Aorta (tissue), 5 donors: ENCODE data around the gene SLC15A4. TPM values are rescaled to one million over a fixed set of nuclear protein-coding genes. Genes with fewer than 3 reads are reported as not detected.
"Not testable (repeated sequence)": the region's sequence is repeated elsewhere in the genome, so short reads cannot be mapped to it uniquely, and the experiment has no call there.

ENCODE experiments used
- ATAC-seq: fragments of 200-7000 bp; cut with Tn5 transposase; one replicate; pipeline ENCODE4 v1.9.1; 2022; ENCODE audit warnings: moderate library complexity; ENCODE audit not compliant: low FRiP score
- DNase-seq, 2 donors: peaks; one replicate each; pipeline ENCODE4 v3.0.0-alpha.2; 2020
- H3K27ac ChIP-seq, 2 donors: one replicate each; pipeline ENCODE4 v1.5.1; 2013; ENCODE audit warnings: low read length in 2 of 2, mild to moderate bottlenecking in 2 of 2, moderate library complexity in 2 of 2, control low read depth in 1 of 2, inconsistent platforms in 1 of 2, low read depth in 1 of 2
- H3K27me3 ChIP-seq, 2 donors: one replicate each; pipeline ENCODE4 v1.6.1; 2013; ENCODE audit warnings: control low read depth in 1 of 2, low read length in 1 of 2, mild to moderate bottlenecking in 1 of 2, moderate library complexity in 1 of 2; ENCODE audit not compliant: insufficient read depth in 2 of 2, control insufficient read depth in 1 of 2
- H3K36me3 ChIP-seq, 2 donors: one replicate each; pipeline ENCODE4 v1.6.1; 2013; ENCODE audit warnings: control low read depth in 1 of 2, low read length in 1 of 2, mild to moderate bottlenecking in 1 of 2; ENCODE audit not compliant: insufficient read depth in 2 of 2, control insufficient read depth in 1 of 2
- H3K4me1 ChIP-seq, 2 donors: one replicate each; pipeline ENCODE4 v1.6.1; 2013; ENCODE audit warnings: low read length in 2 of 2, control low read depth in 1 of 2, mild to moderate bottlenecking in 1 of 2, moderate library complexity in 1 of 2; ENCODE audit not compliant: insufficient read depth in 2 of 2, control insufficient read depth in 1 of 2
- H3K4me3 ChIP-seq, 2 donors: one replicate each; pipeline ENCODE4 v1.5.1; 2013; ENCODE audit warnings: low read length in 2 of 2, control low read depth in 1 of 2, mild to moderate bottlenecking in 1 of 2
- H3K9me3 ChIP-seq: one replicate; pipeline ENCODE4 v1.6.1; 2013; ENCODE audit warnings: mild to moderate bottlenecking, low read length; ENCODE audit not compliant: control insufficient read depth
- WGBS, 2 donors: extraction: QIAGEN DNeasy Blood & Tissue Kit; methylation state at CpG; one replicate each; pipeline ENCODE4 v1.1.7; 2013; 5-methylcytosine and 5-hydroxymethylcytosine counted together
- intact Hi-C, 2 donors: fragments of 100-400 bp; cut with DNase I; formaldehyde crosslinking; loops; one replicate each; pipeline versions ENCODE4 v1.14.2 to v1.15.0; 2022
- polyA plus RNA-seq, 2 donors: library from polyadenylated mRNA; stranded (reverse); fragments of 200-250 nt; gene quantifications; one replicate each; pipeline ENCODE4 v1.2.3, GENCODE V29; 2013
- total RNA-seq, 2 donors: library from RNA; stranded (reverse); fragmentation: NEBNext Ultra II Directional; extraction: Animal tissue kit (Norgen Biotek cat#: 25700); gene quantifications; one replicate each; pipeline ENCODE4 v1.2.1, GENCODE V29; 2021
- donor health status: healthy with polysubstance abuse.
- donor health status: Bipolar disorder and iron deficiency.
- donor health status: DM: no; HTN: no; CAD: no.
- donor health status: DM: no; HTN: no; CAD: no.
- donor health status: DM: yes; HTN: yes; CAD: no.

SLC15A4 gene
- total and polyA plus RNA-seq, 4 donors = 16.0 to 38.6 (median 28.7) TPM

DNA sequence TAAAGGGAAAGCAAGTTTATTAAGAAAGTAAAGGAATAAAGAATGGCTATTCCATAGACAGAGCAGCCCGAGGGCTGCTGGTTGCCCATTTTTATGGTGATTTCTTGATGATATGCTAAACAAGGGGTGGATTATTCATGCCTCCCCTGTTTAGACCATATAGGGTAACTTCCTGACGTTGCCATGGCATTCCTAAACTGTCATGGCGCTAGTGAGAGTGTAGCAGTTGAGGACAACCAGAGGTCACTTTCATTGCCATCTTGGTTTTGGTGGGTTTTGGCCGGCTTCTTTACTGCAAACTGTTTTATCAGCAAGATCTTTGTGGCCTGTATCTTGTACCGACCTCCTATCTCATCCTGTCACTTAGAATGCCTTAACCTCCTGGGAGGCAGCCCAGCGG, 26.0 kb upstream of the SLC15A4 start:
- intact Hi-C loops, H3K9me3 ChIP-seq, H3K27me3 ChIP-seq, H3K27ac ChIP-seq, ATAC-seq, H3K4me3 ChIP-seq, H3K36me3 ChIP-seq, DNase-seq, H3K4me1 ChIP-seq: not testable (repeated sequence)
- 63 to 66% methylated on average over 6 of the region's 6 CpGs for WGBS, 2 donors

DNA sequence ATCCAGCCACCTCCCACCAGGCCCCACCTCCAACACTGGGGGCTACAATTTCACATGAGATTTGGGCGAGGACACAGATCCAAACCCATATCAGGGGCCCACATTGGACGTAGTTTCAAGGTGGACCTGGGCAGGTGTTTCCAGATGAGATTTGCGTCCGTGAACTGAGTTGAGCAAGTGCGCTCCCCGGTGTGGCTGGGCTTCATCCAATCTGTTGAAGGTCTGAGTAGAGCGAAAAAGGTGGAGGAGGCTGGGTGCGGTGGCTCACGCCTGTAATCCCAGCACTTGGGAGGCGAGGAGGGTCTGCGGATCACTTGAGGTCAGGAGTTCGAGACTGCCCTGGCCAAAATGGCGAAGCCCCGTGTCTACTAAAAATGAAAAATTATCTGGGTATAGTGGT, 24.6 kb upstream of the SLC15A4 start:
- intact Hi-C loops = no loop called here
- no peaks in the 10 kb centered on the region for H3K36me3 ChIP-seq
- DNase-seq (no peak), ATAC-seq (no peak)
- H3K27ac ChIP-seq = no peak overlapping the region
- no peaks in the 10 kb centered on the region for H3K4me1 ChIP-seq
- no peaks in the 10 kb centered on the region for H3K27me3 ChIP-seq
- H3K4me3 ChIP-seq = no peak overlapping the region
- no peaks in the 10 kb centered on the region for H3K9me3 ChIP-seq
- 95 to 96% methylated on average over 14 of the region's 14 CpGs for WGBS, 2 donors

GRCh38 chr12:128846671-128847070, 22.9 kb upstream of the SLC15A4 start:
- H3K27ac ChIP-seq, H3K9me3 ChIP-seq, H3K4me3 ChIP-seq, H3K36me3 ChIP-seq, ATAC-seq, H3K27me3 ChIP-seq, H3K4me1 ChIP-seq, intact Hi-C loops: not testable (repeated sequence)
- WGBS, 2 donors = 92 to 96% methylated on average over 16 to 27 of the region's 27 CpGs
- peak in 1 of 2 donors; percentile 42 for DNase-seq

DNA sequence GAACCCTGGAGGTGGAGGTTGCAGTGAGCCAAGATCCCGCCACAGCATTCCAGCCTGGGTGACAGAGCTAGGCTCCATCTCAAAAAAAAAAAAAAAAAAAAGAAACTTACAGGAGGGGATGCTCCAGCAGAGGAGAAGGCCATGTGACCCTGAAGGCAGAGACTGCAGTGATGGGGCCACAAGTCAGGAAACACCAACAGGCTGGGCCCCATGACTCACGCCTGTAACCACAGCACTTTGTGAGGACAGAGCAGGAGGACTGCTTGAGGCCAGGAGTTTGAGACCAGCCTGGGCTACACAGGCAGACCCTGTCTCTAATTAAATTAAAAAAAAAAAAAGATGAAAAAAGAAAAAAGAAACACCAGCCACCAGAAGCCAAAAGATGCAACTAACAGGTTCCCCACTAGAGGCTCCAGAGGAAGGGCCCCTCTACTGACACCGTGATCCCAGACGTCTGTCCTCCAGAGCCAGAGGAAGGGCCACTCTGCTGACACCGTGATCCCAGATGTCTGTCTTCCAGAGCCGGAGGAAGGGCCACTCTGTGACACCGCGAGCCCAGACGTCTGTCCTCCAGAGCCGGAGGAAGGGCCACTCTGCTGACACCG, 20.4 kb upstream of the SLC15A4 start:
- Histone ChIP-seq H3K36me3 (no peaks in the 10 kb centered on the region), H3K4me3 (no peak overlapping the region), H3K9me3 (peaks cover 2% of the 10 kb centered on the region), H3K27me3 (no peaks in the 10 kb centered on the region), H3K4me1 (no peaks in the 10 kb centered on the region), H3K27ac (no peak overlapping the region)
- DNase-seq = peak; percentile 36 to 69
- intact Hi-C loops = no loop called here
- ATAC-seq = no peak
- WGBS, 2 donors = 60 to 70% methylated on average over 11 of the region's 11 CpGs

DNA sequence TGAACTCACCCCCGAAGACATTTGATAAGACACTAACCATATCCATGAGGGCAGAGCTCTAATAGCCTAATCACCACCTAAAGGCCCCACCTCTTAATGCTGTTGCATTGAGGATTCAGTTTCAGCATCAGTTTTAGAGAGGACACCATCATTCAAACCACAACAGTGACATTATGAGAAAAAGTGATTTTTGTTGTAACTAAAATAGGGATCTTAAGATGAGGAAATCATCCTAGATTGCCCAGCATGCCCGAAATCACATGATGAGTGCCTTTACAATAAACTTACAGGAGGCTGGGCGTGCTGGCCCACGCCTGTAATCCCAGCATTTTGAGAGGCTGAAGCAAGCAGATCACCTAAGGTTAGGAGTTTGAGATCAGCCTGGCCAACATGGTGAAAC, 19.8 kb upstream of the SLC15A4 start:
- peak in 1 of 2 donors; percentile 23 for DNase-seq
- ATAC-seq = no peak
- Histone ChIP-seq H3K27me3 (no peaks in the 10 kb centered on the region), H3K4me1 (no peaks in the 10 kb centered on the region), H3K9me3 (peaks cover 2% of the 10 kb centered on the region), H3K27ac (no peak overlapping the region), H3K36me3 (no peaks in the 10 kb centered on the region), H3K4me3 (no peak overlapping the region)
- intact Hi-C loops = no loop called here
- WGBS, 2 donors = 85 to 88% methylated on average over 4 of the region's 4 CpGs

- 92% methylated on average over 11 of the region's 11 CpGs for WGBS, 2 donors
- no peak for DNase-seq
These were observed 18.8 kb upstream of the SLC15A4 start for GRCh38 chr12:128842579-128842978.

GRCh38 chr12:128840862-128841468, 17.2 kb upstream of the SLC15A4 start:
- ATAC-seq (no peak), DNase-seq (no peak)
- intact Hi-C loops = no loop called here
- H3K9me3 ChIP-seq = peaks cover 2% of the 10 kb centered on the region
- H3K4me1 ChIP-seq = no peaks in the 10 kb centered on the region
- H3K27ac ChIP-seq = no peak overlapping the region
- H3K27me3 ChIP-seq = no peaks in the 10 kb centered on the region
- WGBS, 2 donors = 43 to 57% methylated on average over 8 of the region's 8 CpGs
- H3K36me3 ChIP-seq = no peaks in the 10 kb centered on the region
- no peak overlapping the region for H3K4me3 ChIP-seq

More at GRCh38 chr12:128842579-128842978, 18.8 kb upstream of the SLC15A4 start:
- Histone ChIP-seq H3K9me3 (peaks cover 2% of the 10 kb centered on the region), H3K36me3 (no peaks in the 10 kb centered on the region), H3K27me3 (no peaks in the 10 kb centered on the region), H3K27ac (no peak overlapping the region), H3K4me1 (no peaks in the 10 kb centered on the region), H3K4me3 (no peak overlapping the region)
- intact Hi-C loops = no loop called here
- ATAC-seq = no peak

DNA sequence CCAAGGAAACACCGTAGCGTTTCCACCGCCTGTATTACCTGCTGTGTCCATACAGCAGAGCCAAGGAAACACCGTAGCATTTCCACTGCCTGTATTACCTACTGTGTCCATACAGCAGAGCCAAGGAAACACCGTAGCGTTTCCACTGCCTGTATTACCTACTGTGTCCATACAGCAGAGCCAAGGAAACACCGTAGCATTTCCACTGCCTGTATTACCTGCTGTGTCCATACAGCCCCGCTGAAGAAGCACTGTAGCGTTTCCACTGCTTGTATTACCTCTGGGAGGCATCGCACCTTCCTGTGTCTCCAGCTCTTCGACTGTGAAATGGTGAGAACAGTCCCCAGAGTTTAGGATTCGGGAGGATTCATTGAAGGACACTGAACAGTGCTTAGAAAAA, 16.1 kb upstream of the SLC15A4 start:
- intact Hi-C loops, ATAC-seq: not testable (repeated sequence)

DNA sequence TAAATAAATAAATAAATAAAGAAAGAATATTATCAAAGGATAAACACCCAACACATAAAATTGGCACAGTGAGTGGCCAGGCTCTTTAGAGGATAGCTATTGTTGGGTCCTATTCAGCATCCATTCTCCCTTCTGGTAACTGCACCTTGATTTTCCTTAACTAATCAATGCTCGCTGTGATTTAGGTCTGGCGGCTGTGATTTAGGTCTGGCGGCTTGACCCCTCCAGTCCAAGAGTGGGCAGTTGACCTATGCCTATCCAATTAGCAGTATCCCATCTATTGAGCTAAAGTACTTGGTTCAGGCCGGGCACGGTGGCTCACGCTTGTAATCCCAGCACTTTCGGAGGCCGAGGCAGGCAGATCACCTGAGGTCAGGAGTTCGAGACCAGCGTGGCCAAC, 9.7 kb upstream of the SLC15A4 start:
- H3K27ac ChIP-seq = no peak overlapping the region
- peaks cover 1% of the 10 kb centered on the region for H3K9me3 ChIP-seq
- no peaks in the 10 kb centered on the region for H3K36me3 ChIP-seq
- ATAC-seq (no peak), DNase-seq (no peak)
- 97% methylated on average over 10 of the region's 10 CpGs for WGBS, 2 donors
- no peaks in the 10 kb centered on the region for H3K27me3 ChIP-seq
- intact Hi-C loops = no loop called here
- no peak overlapping the region for H3K4me3 ChIP-seq
- H3K4me1 ChIP-seq = no peaks in the 10 kb centered on the region

More for the DNA sequence above, 16.1 kb upstream of the SLC15A4 start:
- DNase-seq, H3K4me3 ChIP-seq, H3K4me1 ChIP-seq, H3K27me3 ChIP-seq, H3K36me3 ChIP-seq, H3K27ac ChIP-seq, H3K9me3 ChIP-seq: not testable (repeated sequence)
- WGBS, 2 donors = 67 to 75% methylated on average over 12 of the region's 12 CpGs
